Neural crest cell (in vitro differentiated cells): Measurements from ENCODE around the gene ZNF597. TPM values are rescaled to one million over a fixed set of nuclear protein-coding genes. Genes with fewer than 3 reads are reported as not detected.

Source experiments
- DNase-seq: peaks from one replicate; pipeline ENCODE4 v3.0.0; 2021; ENCODE audit warnings: low read depth, mixed read lengths, low spot score
- H3K27ac Mint-ChIP-seq: one replicate; pipeline ENCODE4 v1.8.0; 2021; ENCODE audit warnings: mild to moderate bottlenecking, mixed read lengths; ENCODE audit not compliant: unreplicated experiment
- H3K27me3 Mint-ChIP-seq: 2 replicates; pipeline ENCODE4 v1.8.0; 2021; ENCODE audit warnings: low read depth, mild to moderate bottlenecking, mixed read lengths
- H3K36me3 Mint-ChIP-seq: 2 replicates; pipeline ENCODE4 v1.8.0; 2021; ENCODE audit warnings: low read depth, mild to moderate bottlenecking, mixed read lengths
- H3K4me1 Mint-ChIP-seq: 2 replicates; pipeline ENCODE4 v1.8.0; 2021; ENCODE audit warnings: mixed read lengths
- H3K4me3 Mint-ChIP-seq: one replicate; pipeline ENCODE4 v1.8.0; 2021; ENCODE audit warnings: mild to moderate bottlenecking, mixed read lengths
- H3K9me3 Mint-ChIP-seq: 2 replicates; pipeline ENCODE4 v1.8.0; 2021; ENCODE audit warnings: mixed read lengths
- CTCF ChIP-seq: fragments of 200-600 bp; sonication (generic); conservative IDR thresholded peaks from 2 replicates; pipeline ENCODE4 v1.5.0; 2021; ENCODE audit warnings: antibody characterized with exemption, mild to moderate bottlenecking
- total RNA-seq: library from RNA; stranded (reverse); gene quantifications from 2 replicates; pipeline ENCODE4 v1.2.1, GENCODE V29; 2021

Gene ZNF597
- total RNA-seq, 1 donor from 2014 or later = 2.0 TPM

- no peak overlapping the region for H3K27ac Mint-ChIP-seq
- DNase-seq = no peak
- no peaks in the 10 kb centered on the region for H3K27me3 Mint-ChIP-seq
- no peak for TF ChIP-seq CTCF
- no peak overlapping the region for H3K4me3 Mint-ChIP-seq
- peaks cover 3% of the 10 kb centered on the region for H3K36me3 Mint-ChIP-seq
- H3K4me1 Mint-ChIP-seq = peaks cover 35% of the 10 kb centered on the region
- H3K9me3 Mint-ChIP-seq = no peaks in the 10 kb centered on the region
These were observed 23.9 kb upstream of the ZNF597 start for GRCh38 chr16:3467182-3467581.

- TF ChIP-seq CTCF = no peak
- H3K36me3 Mint-ChIP-seq = peaks cover 3% of the 10 kb centered on the region
- no peaks in the 10 kb centered on the region for H3K27me3 Mint-ChIP-seq
- no peak for DNase-seq
- no peaks in the 10 kb centered on the region for H3K9me3 Mint-ChIP-seq
- H3K27ac Mint-ChIP-seq = no peak overlapping the region
- peaks cover 41% of the 10 kb centered on the region for H3K4me1 Mint-ChIP-seq
- no peak overlapping the region for H3K4me3 Mint-ChIP-seq
These were observed 22.7 kb upstream of the ZNF597 start for GRCh38 chr16:3465911-3466584.

- H3K4me1 Mint-ChIP-seq = peaks cover 45% of the 10 kb centered on the region
- H3K27me3 Mint-ChIP-seq = no peaks in the 10 kb centered on the region
- H3K27ac Mint-ChIP-seq = peak overlapping the region; percentile 43
- H3K36me3 Mint-ChIP-seq = peaks cover 3% of the 10 kb centered on the region
- H3K9me3 Mint-ChIP-seq = no peaks in the 10 kb centered on the region
- DNase-seq = no peak
- no peak for TF ChIP-seq CTCF
- H3K4me3 Mint-ChIP-seq = no peak overlapping the region
These were observed 22.0 kb upstream of the ZNF597 start for GRCh38 chr16:3465301-3465700.

GRCh38 chr16:3461151-3461550 lies 17.8 kb upstream of the ZNF597 start:
- H3K36me3 Mint-ChIP-seq = no peaks in the 10 kb centered on the region
- H3K4me1 Mint-ChIP-seq = peaks cover 53% of the 10 kb centered on the region
- no peak for TF ChIP-seq CTCF
- H3K27ac Mint-ChIP-seq = no peak overlapping the region
- H3K9me3 Mint-ChIP-seq = no peaks in the 10 kb centered on the region
- no peaks in the 10 kb centered on the region for H3K27me3 Mint-ChIP-seq
- DNase-seq = no peak
- peak overlapping the region; percentile 92 for H3K4me3 Mint-ChIP-seq

GRCh38 chr16:3460585-3460984 lies 17.3 kb upstream of the ZNF597 start:
- Mint-ChIP-seq H3K27me3 (no peaks in the 10 kb centered on the region), H3K27ac (no peak overlapping the region), H3K4me3 (peak overlapping the region; percentile 92), H3K36me3 (no peaks in the 10 kb centered on the region), H3K9me3 (no peaks in the 10 kb centered on the region), H3K4me1 (peaks cover 55% of the 10 kb centered on the region)
- no peak for TF ChIP-seq CTCF
- no peak for DNase-seq
